CD14-positive monocyte (primary cell): ENCODE data around the gene ARHGAP45. TPM values are rescaled to one million over a fixed set of nuclear protein-coding genes. Genes with fewer than 3 reads are reported as not detected.

Source experiments
- DNase-seq, 3 donors: peaks; one replicate each; pipeline ENCODE4 v3.0.0-alpha.2; 2011 to 2022
- H2AFZ ChIP-seq: 2 replicates; pipeline ENCODE4 v1.6.0; 2012; ENCODE audit warnings: mild to moderate bottlenecking, low read depth, low read length, inconsistent platforms; ENCODE audit not compliant: insufficient read depth, poor library complexity, severe bottlenecking
- H3K27ac ChIP-seq, 2 donors: 1 replicate in 1 of 2; 2 replicates in 1 of 2; pipeline ENCODE4 v1.5.1; 2012 to 2013; ENCODE audit warnings: low read length in 2 of 2, control low read depth in 1 of 2, inconsistent platforms in 1 of 2, low read depth in 1 of 2, mild to moderate bottlenecking in 1 of 2
- H3K27me3 ChIP-seq, 2 donors: one replicate each; pipeline versions ENCODE4 v1.6.0 to v1.6.1; 2011 to 2013; ENCODE audit warnings: low read length in 2 of 2; ENCODE audit not compliant: control insufficient read depth in 2 of 2, insufficient read depth in 2 of 2
- H3K36me3 ChIP-seq, 2 donors: replicated peaks in 1 of 2; 1 replicate in 1 of 2; 2 replicates in 1 of 2; pipeline versions ENCODE4 v1.5.1 to v1.6.1; 2012 to 2013; ENCODE audit warnings: low read length in 2 of 2, control low read depth in 1 of 2, inconsistent platforms in 1 of 2, mild to moderate bottlenecking in 1 of 2; ENCODE audit not compliant: insufficient read depth in 2 of 2, control insufficient read depth in 1 of 2
- H3K4me1 ChIP-seq, 2 donors: 1 replicate in 1 of 2; 2 replicates in 1 of 2; pipeline versions ENCODE4 v1.5.1 to v1.6.1; 2012 to 2013; ENCODE audit warnings: low read length in 2 of 2, control low read depth in 1 of 2, inconsistent platforms in 1 of 2, mild to moderate bottlenecking in 1 of 2, moderate library complexity in 1 of 2; ENCODE audit not compliant: insufficient read depth in 2 of 2, control insufficient read depth in 1 of 2
- H3K4me2 ChIP-seq: replicated peaks from 2 replicates; pipeline ENCODE3; 2012; ENCODE audit warnings: low read length, moderate library complexity, mild to moderate bottlenecking; ENCODE audit not compliant: poor library complexity, severe bottlenecking; ENCODE audit errors: extremely low read depth
- H3K4me3 ChIP-seq, 3 experiments: fragments of 200-600 bp in 1 of 3; sonication (generic) in 1 of 3; replicated peaks in 1 of 3; 1 replicate in 2 of 3; 2 replicates in 1 of 3; pipeline ENCODE4 v1.5.1; 2011 to 2013; ENCODE audit warnings: low read length in 3 of 3, mild to moderate bottlenecking in 3 of 3, control low read depth in 2 of 3, low read depth in 2 of 3, inconsistent platforms in 1 of 3, moderate library complexity in 1 of 3
- H3K79me2 ChIP-seq: 2 replicates; pipeline ENCODE4 v1.6.0; 2012; ENCODE audit warnings: mild to moderate bottlenecking, control low read depth, inconsistent platforms, low read length, moderate library complexity; ENCODE audit not compliant: insufficient read depth
- H3K9ac ChIP-seq: 2 replicates; pipeline ENCODE4 v1.6.0; 2017; ENCODE audit warnings: low read length, mild to moderate bottlenecking; ENCODE audit not compliant: insufficient read depth, poor library complexity, severe bottlenecking
- H3K9me3 ChIP-seq, 2 donors: replicated peaks in 1 of 2; 1 replicate in 1 of 2; 2 replicates in 1 of 2; pipeline versions ENCODE4 v1.5.1 to v1.6.1; 2012 to 2013; ENCODE audit warnings: low read length in 2 of 2, control low read depth in 1 of 2; ENCODE audit not compliant: control insufficient read depth in 1 of 2, insufficient read depth in 1 of 2
- H4K20me1 ChIP-seq: 2 replicates; pipeline ENCODE4 v1.6.0; 2012; ENCODE audit warnings: mild to moderate bottlenecking, low read length, control low read depth, moderate library complexity; ENCODE audit not compliant: insufficient read depth
- H3K27ac Mint-ChIP-seq, 7 donors: one replicate each; pipeline ENCODE4 v1.8.0; 2020; ENCODE audit warnings: mild to moderate bottlenecking in 7 of 7, mixed read lengths in 7 of 7, moderate library complexity in 6 of 7, inconsistent platforms in 2 of 7
- H3K27me3 Mint-ChIP-seq, 3 donors: one replicate each; pipeline ENCODE4 v1.8.0; 2021 to 2022; ENCODE audit warnings: low read depth in 3 of 3, mild to moderate bottlenecking in 3 of 3, mixed read lengths in 3 of 3, moderate library complexity in 3 of 3, inconsistent platforms in 1 of 3
- H3K36me3 Mint-ChIP-seq, 2 donors: one replicate each; pipeline ENCODE4 v1.8.0; 2020; ENCODE audit warnings: mixed read lengths in 2 of 2, inconsistent platforms in 1 of 2, mild to moderate bottlenecking in 1 of 2
- H3K4me1 Mint-ChIP-seq: one replicate; pipeline ENCODE4 v1.8.0; 2020; ENCODE audit warnings: mild to moderate bottlenecking, mixed read lengths
- H3K4me3 Mint-ChIP-seq, 2 donors: one replicate each; pipeline ENCODE4 v1.8.0; 2020; ENCODE audit warnings: mild to moderate bottlenecking in 2 of 2, mixed read lengths in 2 of 2, moderate library complexity in 1 of 2
- H3K9me3 Mint-ChIP-seq, 7 donors: one replicate each; pipeline ENCODE4 v1.8.0; 2020 to 2022; ENCODE audit warnings: mixed read lengths in 7 of 7, mild to moderate bottlenecking in 6 of 7, moderate library complexity in 6 of 7, inconsistent platforms in 2 of 7
- CTCF ChIP-seq: fragments of 200-600 bp; IDR thresholded peaks from one replicate; pipeline ENCODE4 v1.8.0; 2022; ENCODE audit warnings: antibody characterized with exemption, mild to moderate bottlenecking
- WGBS: methylation state at CpG from one replicate; pipeline ENCODE4 v1.1.5; 2013; ENCODE audit warnings: missing lambda C conversion rate; ENCODE audit not compliant: insufficient coverage; 5-methylcytosine and 5-hydroxymethylcytosine counted together
- intact Hi-C, 2 donors: fragments of 100-400 bp; cut with micrococcal nuclease; formaldehyde crosslinking; loops; one replicate each; pipeline versions ENCODE4 v1.15.0 to v1.15.1; 2023
- polyA plus RNA-seq, 3 donors: library from polyadenylated mRNA; depleted of rRNA in 1 of 3; unstranded in 2 of 3; stranded (reverse) in 1 of 3; fragments of 300-500 nt in 2 of 3; fragments of >200 nt in 1 of 3; fragmentation: Illumina TruSeq in 2 of 3; gene quantifications; 1 replicate in 2 of 3; 2 replicates in 1 of 3; pipeline ENCODE4 v1.2.3, GENCODE V29; 2012 to 2021

Gene ARHGAP45
- polyA plus RNA-seq, 3 donors: 108 to 308 (median 137) TPM

GRCh38 chr19:1035998-1036621, 30.9 kb upstream of the ARHGAP45 start:
- Histone ChIP-seq H4K20me1 (peaks cover 32% of the 10 kb centered on the region), H3K4me1 (peaks cover 43 to 57% of the 10 kb centered on the region in 2 donors), H2AFZ (no peak overlapping the region), H3K27me3 (no peaks in the 10 kb centered on the region), H3K27ac (no peak overlapping the region), H3K36me3 (peaks cover 28 to 35% of the 10 kb centered on the region in 2 donors), H3K9ac (no peak overlapping the region), H3K79me2 (peaks cover 39% of the 10 kb centered on the region), H3K4me3 (no peak overlapping the region), H3K4me2 (no peak overlapping the region), H3K9me3 (no peaks in the 10 kb centered on the region)
- Mint-ChIP-seq H3K9me3 (peaks cover 0 to 6% (median 0%) of the 10 kb centered on the region in 7 donors), H3K4me1 (peaks cover 52% of the 10 kb centered on the region), H3K36me3 (peaks cover 34 to 46% of the 10 kb centered on the region in 2 donors), H3K27me3 (peaks cover 0 to 2% (median 0%) of the 10 kb centered on the region in 3 donors), H3K27ac (peak overlapping the region in 1 of 7 donors; percentile 65), H3K4me3 (no peak overlapping the region)
- intact Hi-C loops: loop anchor here in 1 of 2 donors (5.0 kb wide), 1 partner anchor 36 kb away; no protein-coding TSS in a partner anchor
- no peak for DNase-seq
- TF ChIP-seq CTCF: no peak
- WGBS: 90% methylated on average over 29 of the region's 29 CpGs

GRCh38 chr19:1037621-1038064, 29.3 kb upstream of the ARHGAP45 start:
- H3K27ac Mint-ChIP-seq: peak overlapping the region; percentile 49 to 97 (median 95)
- DNase-seq: no peak
- H3K9me3 ChIP-seq: no peaks in the 10 kb centered on the region
- intact Hi-C loops: loop anchor here in 1 of 2 donors (2.0 to 5.0 kb wide), 2 partner anchors 13 to 35 kb away; no protein-coding TSS in a partner anchor
- peak overlapping the region; percentile 87 for H3K4me2 ChIP-seq
- no peaks in the 10 kb centered on the region for H3K27me3 ChIP-seq
- H3K4me3 ChIP-seq: peak overlapping the region; percentile 6 to 92 (median 22)
- H2AFZ ChIP-seq: no peak overlapping the region
- peaks cover 0 to 4% (median 0%) of the 10 kb centered on the region in 7 donors for H3K9me3 Mint-ChIP-seq
- TF ChIP-seq CTCF: no peak
- WGBS: 46% methylated on average over 10 of the region's 22 CpGs
- peaks cover 49 to 68% of the 10 kb centered on the region in 2 donors for H3K4me1 ChIP-seq
- peak overlapping the region; percentile 78 to 79 for H3K27ac ChIP-seq
- peaks cover 35% of the 10 kb centered on the region for H4K20me1 ChIP-seq
- peaks cover 43% of the 10 kb centered on the region for H3K79me2 ChIP-seq
- H3K36me3 ChIP-seq: peaks cover 24 to 29% of the 10 kb centered on the region in 2 donors
- peak overlapping the region; percentile 49 for H3K9ac ChIP-seq
- H3K36me3 Mint-ChIP-seq: peaks cover 30 to 39% of the 10 kb centered on the region in 2 donors
- H3K27me3 Mint-ChIP-seq: peaks cover 0 to 2% (median 1%) of the 10 kb centered on the region in 3 donors
- peak overlapping the region; percentile 69 to 98 for H3K4me3 Mint-ChIP-seq
- H3K4me1 Mint-ChIP-seq: peaks cover 57% of the 10 kb centered on the region
